C4-2B (cell line): Measurements from ENCODE around the gene CEP20.
A peak's percentile ranks its signal among the peaks of the same experiment; 100 is the strongest.

Experiments used
- H3K27ac ChIP-seq: fragments of 450-650 bp; 2 replicates; pipeline ENCODE4 v1.5.1; 2017
- CTCF ChIP-seq: fragments of 450-650 bp; conservative IDR thresholded peaks from 2 replicates; pipeline ENCODE4 v1.5.1; 2017; ENCODE audit warnings: mild to moderate bottlenecking
- ZFX ChIP-seq: fragments of 450-650 bp; IDR thresholded peaks from 2 replicates; pipeline ENCODE4 v1.6.1; 2017

The CEP20 gene

GRCh38 chr16:15906439-15906838, 18.0 kb upstream of the CEP20 start:
- no peak overlapping the region for H3K27ac ChIP-seq
- TF ChIP-seq ZFX (no peak), CTCF (no peak)

- no peak for TF ChIP-seq CTCF
- TF ChIP-seq ZFX = no peak
- no peak overlapping the region for H3K27ac ChIP-seq
Measured at GRCh38 chr16:15903960-15904359, 15.6 kb upstream of the CEP20 start.

GRCh38 chr16:15900901-15901500, 12.6 kb upstream of the CEP20 start:
- TF ChIP-seq ZFX = no peak
- TF ChIP-seq CTCF = no peak
- H3K27ac ChIP-seq = no peak overlapping the region

GRCh38 chr16:15900357-15900756, 12.0 kb upstream of the CEP20 start:
- H3K27ac ChIP-seq = peak overlapping the region; percentile 50; the same call in 1 of the 2 replicates
- TF ChIP-seq ZFX (no peak), CTCF (no peak)

- peak overlapping the region; percentile 50 for H3K27ac ChIP-seq
- no peak for TF ChIP-seq CTCF
- no peak for TF ChIP-seq ZFX
Measured at GRCh38 chr16:15899538-15900100, 11.2 kb upstream of the CEP20 start.

GRCh38 chr16:15898654-15899053, 10.3 kb upstream of the CEP20 start:
- H3K27ac ChIP-seq = peak overlapping the region; percentile 50; the same call in 1 of the 2 replicates
- no peak for TF ChIP-seq ZFX
- no peak for TF ChIP-seq CTCF

GRCh38 chr16:15897834-15898254, 9.4 kb upstream of the CEP20 start:
- TF ChIP-seq CTCF = no peak
- no peak overlapping the region for H3K27ac ChIP-seq
